H9 (cell line): ENCODE measurements around the gene MDGA2. TPM values are rescaled to one million over a fixed set of nuclear protein-coding genes. Genes with fewer than 3 reads are reported as not detected.

ENCODE experiments used
- DNase-seq: peaks from one replicate; pipeline ENCODE4 v3.0.0-alpha.2; 2017
- H2AFZ ChIP-seq: one replicate; pipeline ENCODE4 v1.6.1; 2013; ENCODE audit warnings: mild to moderate bottlenecking, low read length, control low read depth, moderate library complexity
- H2AK5ac ChIP-seq: 2 replicates; pipeline ENCODE4 v1.6.1; 2013; ENCODE audit warnings: low read length, control low read depth, mixed read lengths; ENCODE audit not compliant: insufficient read length
- H2BK120ac ChIP-seq: one replicate; pipeline ENCODE4 v1.6.1; 2013; ENCODE audit warnings: low read depth, mild to moderate bottlenecking, low read length, control low read depth, inconsistent platforms; ENCODE audit not compliant: poor library complexity, severe bottlenecking
- H2BK12ac ChIP-seq: 2 replicates; pipeline ENCODE4 v1.6.1; 2013; ENCODE audit warnings: low read length, control low read depth, mixed read lengths, low read depth; ENCODE audit not compliant: insufficient read length
- H2BK15ac ChIP-seq: 2 replicates; pipeline ENCODE4 v1.6.1; 2013; ENCODE audit warnings: low read depth, low read length, control low read depth
- H2BK20ac ChIP-seq: one replicate; pipeline ENCODE4 v1.6.1; 2013; ENCODE audit warnings: low read depth, mild to moderate bottlenecking, low read length, control low read depth, inconsistent platforms; ENCODE audit not compliant: poor library complexity, severe bottlenecking
- H2BK5ac ChIP-seq: 2 replicates; pipeline ENCODE4 v1.6.1; 2013; ENCODE audit warnings: low read length, control low read depth, mixed read lengths; ENCODE audit not compliant: insufficient read length
- H3K14ac ChIP-seq: 2 replicates; pipeline ENCODE4 v1.6.1; 2013; ENCODE audit warnings: low read length, control low read depth; ENCODE audit not compliant: insufficient read depth
- H3K18ac ChIP-seq: 2 replicates; pipeline ENCODE4 v1.6.1; 2013; ENCODE audit warnings: low read depth, mild to moderate bottlenecking, mixed read lengths, low read length, control low read depth; ENCODE audit not compliant: insufficient read length
- H3K23ac ChIP-seq: 2 replicates; pipeline ENCODE4 v1.6.1; 2013; ENCODE audit warnings: low read length, control low read depth, mixed read lengths, low read depth; ENCODE audit not compliant: insufficient read length
- H3K23me2 ChIP-seq: 2 replicates; pipeline ENCODE4 v1.6.1; 2013; ENCODE audit warnings: low read depth, mild to moderate bottlenecking, mixed read lengths, low read length, control low read depth; ENCODE audit not compliant: insufficient read length, poor library complexity, severe bottlenecking
- H3K27ac ChIP-seq: 2 replicates; pipeline ENCODE4 v1.5.1; 2013; ENCODE audit warnings: low read length, control low read depth, mixed read lengths, low read depth; ENCODE audit not compliant: insufficient read length
- H3K27me3 ChIP-seq: 2 replicates; pipeline ENCODE4 v1.6.1; 2013; ENCODE audit warnings: low read length, control low read depth, inconsistent platforms; ENCODE audit not compliant: insufficient read depth
- H3K4ac ChIP-seq: 2 replicates; pipeline ENCODE4 v1.6.1; 2013; ENCODE audit warnings: low read depth, mild to moderate bottlenecking, control low read depth, inconsistent platforms, low read length, moderate library complexity
- H3K4me1 ChIP-seq: 2 replicates; pipeline ENCODE4 v1.6.1; 2013; ENCODE audit warnings: low read length, control low read depth, inconsistent platforms; ENCODE audit not compliant: insufficient read depth
- H3K4me2 ChIP-seq: 2 replicates; pipeline ENCODE4 v1.6.1; 2013; ENCODE audit warnings: low read length, control low read depth, mixed read lengths; ENCODE audit not compliant: insufficient read length, insufficient read depth
- H3K56ac ChIP-seq: 2 replicates; pipeline ENCODE4 v1.6.1; 2013; ENCODE audit warnings: low read depth, mild to moderate bottlenecking, mixed read lengths, low read length, control low read depth; ENCODE audit not compliant: insufficient read length
- H3K79me1 ChIP-seq: 2 replicates; pipeline ENCODE4 v1.6.1; 2013; ENCODE audit warnings: low read depth, mild to moderate bottlenecking, moderate library complexity, low read length, control low read depth, inconsistent platforms; ENCODE audit not compliant: insufficient read depth, poor library complexity, severe bottlenecking
- H3K79me2 ChIP-seq: 2 replicates; pipeline ENCODE4 v1.6.1; 2013; ENCODE audit warnings: low read length, control low read depth, inconsistent platforms; ENCODE audit not compliant: insufficient read depth
- H3K9ac ChIP-seq: 2 replicates; pipeline ENCODE4 v1.6.1; 2013; ENCODE audit warnings: low read length, control low read depth, mixed read lengths; ENCODE audit not compliant: insufficient read length; ENCODE audit errors: extremely low read depth
- H3K9me3 ChIP-seq: one replicate; pipeline ENCODE4 v1.6.1; 2013; ENCODE audit warnings: low read depth, low read length, inconsistent platforms; ENCODE audit not compliant: control insufficient read depth
- H3T11ph ChIP-seq: one replicate; pipeline ENCODE4 v1.6.1; 2013; ENCODE audit warnings: mild to moderate bottlenecking, low read length, control low read depth, inconsistent platforms
- H4K20me1 ChIP-seq: one replicate; pipeline ENCODE4 v1.6.1; 2013; ENCODE audit not compliant: control insufficient read depth, insufficient read length, insufficient read depth
- H4K5ac ChIP-seq: 2 replicates; pipeline ENCODE4 v1.6.1; 2013; ENCODE audit warnings: low read depth, mild to moderate bottlenecking, mixed read lengths, low read length, control low read depth; ENCODE audit not compliant: insufficient read length
- H4K8ac ChIP-seq: replicated peaks from 2 replicates; pipeline ENCODE4 v1.6.1; 2013; ENCODE audit warnings: low read length, control low read depth, mixed read lengths, low read depth; ENCODE audit not compliant: insufficient read length
- H4K91ac ChIP-seq: 2 replicates; pipeline ENCODE4 v1.6.1; 2013; ENCODE audit warnings: low read depth, mild to moderate bottlenecking, moderate library complexity, mixed read lengths, low read length, control low read depth; ENCODE audit not compliant: insufficient read length
- H3K27ac Mint-ChIP-seq, 3 experiments: 2 replicates in 2 of 3; 3 replicates in 1 of 3; pipeline ENCODE4 v1.8.0; 2020 to 2021; ENCODE audit warnings: mixed read lengths in 3 of 3, mild to moderate bottlenecking in 1 of 3, moderate library complexity in 1 of 3
- H3K27me3 Mint-ChIP-seq: 2 replicates; pipeline ENCODE4 v1.8.0; 2021; ENCODE audit warnings: low read depth, mild to moderate bottlenecking, moderate library complexity, mixed read lengths
- H3K36me3 Mint-ChIP-seq, 3 experiments: 2 replicates in 2 of 3; 3 replicates in 1 of 3; pipeline ENCODE4 v1.8.0; 2020 to 2021; ENCODE audit warnings: low read depth in 3 of 3, mixed read lengths in 3 of 3; ENCODE audit not compliant: insufficient read depth in 1 of 3
- H3K4me1 Mint-ChIP-seq, 2 experiments: 2 replicates each; pipeline ENCODE4 v1.8.0; 2020; ENCODE audit warnings: mixed read lengths in 2 of 2
- H3K4me3 Mint-ChIP-seq, 2 experiments: 2 replicates in 1 of 2; 3 replicates in 1 of 2; pipeline ENCODE4 v1.8.0; 2020 to 2021; ENCODE audit warnings: mild to moderate bottlenecking in 2 of 2, mixed read lengths in 2 of 2, moderate library complexity in 1 of 2
- H3K9me3 Mint-ChIP-seq, 2 experiments: 2 replicates in 1 of 2; 3 replicates in 1 of 2; pipeline ENCODE4 v1.8.0; 2020; ENCODE audit warnings: mild to moderate bottlenecking in 2 of 2, mixed read lengths in 2 of 2, moderate library complexity in 1 of 2
- CTCF ChIP-seq: fragments of 200-600 bp; sonication (generic); conservative IDR thresholded peaks from 3 replicates; pipeline ENCODE4 v1.8.0; 2021; ENCODE audit warnings: antibody characterized with exemption, mild to moderate bottlenecking
- WGBS: extraction: QIAGEN DNeasy Blood & Tissue Kit; methylation state at CpG from one replicate; pipeline ENCODE4 v1.1.7; 2013; ENCODE audit warnings: missing lambda C conversion rate, low lambda C conversion rate, mixed read lengths; ENCODE audit not compliant: insufficient read length; ENCODE audit errors: extremely low coverage; 5-methylcytosine and 5-hydroxymethylcytosine counted together
- total RNA-seq: library from RNA; stranded (reverse); gene quantifications from 2 replicates; pipeline ENCODE4 v1.2.1, GENCODE V29; 2021

Gene MDGA2
- total RNA-seq, 1 experiment from 2014 or later = 1.9 TPM

- DNase-seq = no peak
These were observed 856.3 kb downstream of the MDGA2 start for GRCh38 chr14:46819117-46819516.

More at GRCh38 chr14:46819117-46819516, 856.3 kb downstream of the MDGA2 start:
- Histone ChIP-seq H4K20me1 (no peaks in the 10 kb centered on the region), H2BK20ac (no peak overlapping the region), H3K56ac (no peak overlapping the region), H2BK15ac (no peak overlapping the region), H3K79me2 (no peaks in the 10 kb centered on the region), H3K4me1 (0 out of 2 replicates have a peak, but pooled peaks cover 3% of the 10 kb centered on the region), H3T11ph (no peak overlapping the region), H4K8ac (no peak overlapping the region), H3K14ac (no peak overlapping the region), H3K4me2 (no peak overlapping the region), H2BK12ac (no peak overlapping the region), H3K18ac (no peak overlapping the region), H2AK5ac (no peak overlapping the region), H3K27ac (no peak overlapping the region), H2AFZ (no peak overlapping the region), H3K79me1 (no peaks in the 10 kb centered on the region), H3K27me3 (no peaks in the 10 kb centered on the region), H4K91ac (no peak overlapping the region), H3K9me3 (no peaks in the 10 kb centered on the region), H3K9ac (no peak overlapping the region), H3K23me2 (no peaks in the 10 kb centered on the region), H2BK5ac (no peak overlapping the region), H3K4ac (no peak overlapping the region), H3K23ac (no peak overlapping the region), H4K5ac (no peak overlapping the region), H2BK120ac (no peak overlapping the region)
- TF ChIP-seq CTCF = no peak
- no peak overlapping the region for H3K27ac Mint-ChIP-seq
- no peaks in the 10 kb centered on the region for H3K9me3 Mint-ChIP-seq
- peaks cover 15% of the 10 kb centered on the region for H3K27me3 Mint-ChIP-seq
- H3K4me3 Mint-ChIP-seq = no peak overlapping the region
- no CpG with 5 or more reads among the region's 9 CpGs for WGBS
- H3K36me3 Mint-ChIP-seq = no peaks in the 10 kb centered on the region
- peaks cover 17 to 27% of the 10 kb centered on the region in 2 experiments for H3K4me1 Mint-ChIP-seq
